ENCODE results near the gene FCN2.

GRCh38 chr9:134915046-134915985 lies 34.7 kb downstream of the FCN2 start:
- TF ChIP-seq CTCF (IDR thresholded peaks at IDR 0.05) (no peak), ZFX (IDR thresholded peaks at IDR 0.05; ENCODE audit: borderline replicate concordance) (no peak)
